IMR-90 (cell line): ENCODE measurements around the gene ANO7. TPM values are rescaled to one million over a fixed set of nuclear protein-coding genes. Genes with fewer than 3 reads are reported as not detected.

Source experiments
- ATAC-seq: fragments of 200-7000 bp; cut with Tn5 transposase; 2 replicates; pipeline ENCODE4 v1.9.1; 2020; ENCODE audit warnings: low read depth, mild to moderate bottlenecking, moderate library complexity
- BruUV-seq: library from RNA; stranded (reverse); fragments of 400-500 nt; replicated peaks from 2 replicates; lab custom pipeline; 2021; lab: Mats Ljungman, UMichigan
- CTCF ChIA-PET: fragments of 300-600 bp; formaldehyde crosslinking; extraction: SDS; loops from one replicate; lab custom pipeline; 2021; ENCODE audit warnings: antibody characterized with exemption; lab: Yijun Ruan, JAX
- POLR2A ChIA-PET: fragments of 300-600 bp; sonication (Branson Sonifier 250); formaldehyde crosslinking; loops from one replicate; lab custom pipeline; 2022; ENCODE audit warnings: antibody characterized with exemption; ENCODE audit not compliant: unreplicated experiment; lab: Charles Lee
- DNase-seq: peaks from one replicate; pipeline ENCODE4 v3.0.0; 2013
- H2AFZ ChIP-seq: replicated peaks from 2 replicates; pipeline ENCODE3; 2013; ENCODE audit warnings: low read length, mild to moderate bottlenecking; ENCODE audit not compliant: poor library complexity
- H2AK5ac ChIP-seq: 2 replicates; pipeline ENCODE4 v1.6.1; 2013; ENCODE audit warnings: low read depth, low read length, inconsistent platforms
- H2AK9ac ChIP-seq: replicated peaks from 2 replicates; pipeline ENCODE3; 2013; ENCODE audit warnings: mild to moderate bottlenecking, low read depth, low read length, moderate library complexity; ENCODE audit not compliant: poor library complexity
- H2BK120ac ChIP-seq: 2 replicates; pipeline ENCODE4 v1.6.1; 2013; ENCODE audit warnings: low read depth, low read length, inconsistent platforms
- H2BK15ac ChIP-seq: 3 replicates; pipeline ENCODE4 v1.6.1; 2013; ENCODE audit warnings: low read depth, low read length, inconsistent platforms
- H2BK20ac ChIP-seq: 2 replicates; pipeline ENCODE4 v1.6.1; 2013; ENCODE audit warnings: low read depth, mild to moderate bottlenecking, inconsistent platforms, low read length, moderate library complexity
- H2BK5ac ChIP-seq: 2 replicates; pipeline ENCODE4 v1.6.1; 2013; ENCODE audit warnings: mild to moderate bottlenecking, low read depth, low read length, inconsistent platforms; ENCODE audit not compliant: poor library complexity, severe bottlenecking
- H3K14ac ChIP-seq: replicated peaks from 2 replicates; pipeline ENCODE4 v1.6.1; 2013; ENCODE audit warnings: low read depth, low read length, inconsistent platforms
- H3K18ac ChIP-seq: 2 replicates; pipeline ENCODE4 v1.6.1; 2013; ENCODE audit warnings: low read depth, low read length, control low read depth
- H3K23ac ChIP-seq: 2 replicates; pipeline ENCODE4 v1.6.1; 2013; ENCODE audit warnings: low read depth, low read length, inconsistent platforms
- H3K27ac ChIP-seq: 2 replicates; pipeline ENCODE4 v1.5.1; 2013; ENCODE audit warnings: mild to moderate bottlenecking, control low read depth, low read length; ENCODE audit not compliant: insufficient read depth
- H3K27me3 ChIP-seq: 2 replicates; pipeline ENCODE4 v1.6.1; 2013; ENCODE audit warnings: low read length; ENCODE audit not compliant: control insufficient read depth, insufficient read depth
- H3K36me3 ChIP-seq: 2 replicates; pipeline ENCODE4 v1.6.1; 2013; ENCODE audit warnings: low read length, mixed read lengths; ENCODE audit not compliant: control insufficient read depth, insufficient read depth
- H3K4ac ChIP-seq: 2 replicates; pipeline ENCODE4 v1.6.1; 2013; ENCODE audit warnings: low read depth, low read length, inconsistent platforms
- H3K4me1 ChIP-seq: 2 replicates; pipeline ENCODE4 v1.6.1; 2013; ENCODE audit warnings: low read length, mixed read lengths; ENCODE audit not compliant: control insufficient read depth, insufficient read depth
- H3K4me2 ChIP-seq: 2 replicates; pipeline ENCODE4 v1.6.1; 2013; ENCODE audit warnings: low read depth, mild to moderate bottlenecking, control low read depth, low read length, moderate library complexity
- H3K4me3 ChIP-seq: 2 replicates; pipeline ENCODE4 v1.5.1; 2013; ENCODE audit warnings: low read depth, mild to moderate bottlenecking, control low read depth, low read length, moderate library complexity; ENCODE audit not compliant: insufficient read depth
- H3K56ac ChIP-seq: 2 replicates; pipeline ENCODE4 v1.6.1; 2013; ENCODE audit warnings: low read length, inconsistent platforms; ENCODE audit not compliant: insufficient read depth; ENCODE audit errors: extremely low read depth
- H3K79me1 ChIP-seq, 2 experiments: 2 replicates each; pipeline ENCODE4 v1.6.1; 2013; ENCODE audit warnings: low read length in 2 of 2, inconsistent platforms in 1 of 2, low read depth in 1 of 2
- H3K9ac ChIP-seq: 2 replicates; pipeline ENCODE4 v1.6.1; 2013; ENCODE audit warnings: low read depth, low read length, control low read depth
- H3K9me1 ChIP-seq: 2 replicates; pipeline ENCODE4 v1.6.1; 2013; ENCODE audit warnings: low read length, inconsistent platforms; ENCODE audit not compliant: insufficient read depth
- H3K9me3 ChIP-seq: 2 replicates; pipeline ENCODE4 v1.6.1; 2013; ENCODE audit warnings: low read length; ENCODE audit not compliant: control insufficient read depth, insufficient read depth
- H4K20me1 ChIP-seq: 2 replicates; pipeline ENCODE4 v1.6.1; 2013; ENCODE audit warnings: low read length, inconsistent platforms; ENCODE audit not compliant: insufficient read depth
- H4K5ac ChIP-seq: 2 replicates; pipeline ENCODE4 v1.6.1; 2013; ENCODE audit warnings: mild to moderate bottlenecking, low read depth, low read length, control low read depth
- H4K8ac ChIP-seq, 2 experiments: 2 replicates each; pipeline ENCODE4 v1.6.1; 2013; ENCODE audit warnings: low read depth in 2 of 2, low read length in 2 of 2, control low read depth in 1 of 2, inconsistent platforms in 1 of 2
- H4K91ac ChIP-seq: 2 replicates; pipeline ENCODE4 v1.6.1; 2013; ENCODE audit warnings: low read depth, low read length, inconsistent platforms; ENCODE audit not compliant: insufficient read depth
- BHLHE40 ChIP-seq: fragments of 150-350 bp; IDR thresholded peaks from 2 replicates; pipeline ENCODE4 v1.6.1; 2016; ENCODE audit warnings: mild to moderate bottlenecking, low read depth, low read length
- CEBPB ChIP-seq: IDR thresholded peaks from 2 replicates; pipeline ENCODE4 v1.6.1; 2012; ENCODE audit warnings: low read depth, low read length, improper control_type of control experiment
- CHD1 ChIP-seq: IDR thresholded peaks from 2 replicates; pipeline ENCODE4 v1.6.1; 2012; ENCODE audit warnings: low read depth, low read length, improper control_type of control experiment
- FOS ChIP-seq: fragments of 150-350 bp; IDR thresholded peaks from 2 replicates; pipeline ENCODE4 v1.6.1; 2016; ENCODE audit warnings: low read depth, low read length
- MAFK ChIP-seq: IDR thresholded peaks from 2 replicates; pipeline ENCODE4 v1.6.1; 2012; ENCODE audit warnings: low read depth, low read length, improper control_type of control experiment
- MAZ ChIP-seq: IDR thresholded peaks from 2 replicates; pipeline ENCODE4 v1.6.1; 2012; ENCODE audit warnings: low read depth, mild to moderate bottlenecking, low read length, improper control_type of control experiment, moderate library complexity, borderline replicate concordance
- MXI1 ChIP-seq: IDR thresholded peaks from 2 replicates; pipeline ENCODE4 v1.6.1; 2012; ENCODE audit warnings: low read depth, mild to moderate bottlenecking, low read length, moderate library complexity, borderline replicate concordance
- NFE2L2 ChIP-seq: fragments of 150-350 bp; IDR thresholded peaks from 2 replicates; pipeline ENCODE4 v1.6.1; 2016; ENCODE audit warnings: low read depth, mild to moderate bottlenecking, low read length
- POLR2A ChIP-seq: IDR thresholded peaks from 2 replicates; pipeline ENCODE4 v1.6.1; 2012; ENCODE audit warnings: mild to moderate bottlenecking, low read depth, low read length
- RAD21 ChIP-seq: IDR thresholded peaks from 2 replicates; pipeline ENCODE4 v1.6.1; 2012; ENCODE audit warnings: low read length, improper control_type of control experiment
- RCOR1 ChIP-seq: IDR thresholded peaks from 2 replicates; pipeline ENCODE4 v1.6.1; 2012; ENCODE audit warnings: mild to moderate bottlenecking, low read length, improper control_type of control experiment; ENCODE audit not compliant: insufficient replicate concordance
- WGBS, 2 experiments: methylation state at CpG; one replicate each; pipeline versions ENCODE4 v1.1.5 to v1.1.7; 2013; ENCODE audit warnings: missing lambda C conversion rate in 2 of 2; ENCODE audit not compliant: insufficient read length in 1 of 2; ENCODE audit errors: extremely low coverage in 2 of 2; 5-methylcytosine and 5-hydroxymethylcytosine counted together
- dilution Hi-C: fragments of 300-500 bp; cut with HindIII; formaldehyde crosslinking; loops from one replicate; pipeline ENCODE4 v1.14.3; 2018; ENCODE audit warnings: low sequenced_read_pairs; ENCODE audit not compliant: unreplicated experiment
- in situ Hi-C: fragments of 300-500 bp; cut with MboI; formaldehyde crosslinking; loops from 3 replicates; pipeline ENCODE4 v1.14.3; 2019; ENCODE audit warnings: low sequenced_read_pairs, inconsistent platforms, mixed read lengths
- intact Hi-C: fragments of 100-400 bp; cut with micrococcal nuclease; formaldehyde crosslinking; loops from 2 replicates; pipeline ENCODE4 v1.10.0; 2022
- polyA plus RNA-seq, 3 experiments: library from polyadenylated mRNA; depleted of rRNA; stranded (reverse); fragments of >200 nt; gene quantifications; 2 replicates each; pipeline ENCODE4 v1.2.3, GENCODE V29; 2012; ENCODE audit warnings: low replicate concordance in 1 of 3
- total RNA-seq: library from RNA; depleted of rRNA; stranded (reverse); fragments of >200 nt; gene quantifications from 2 replicates; pipeline ENCODE4 v1.2.3, GENCODE V29; 2012
- TF ChIP-seq, protein P1 (sequence below): conservative IDR thresholded peaks from 2 replicates; pipeline ENCODE4 v1.5.1; 2012; ENCODE audit warnings: mild to moderate bottlenecking, low read depth, low read length, improper control_type of control experiment

The ANO7 gene
- total and polyA plus RNA-seq, 2 of the 4 experiments (the other 2 are of a cell fraction) = 0.36 to 3.4 TPM

DNA sequence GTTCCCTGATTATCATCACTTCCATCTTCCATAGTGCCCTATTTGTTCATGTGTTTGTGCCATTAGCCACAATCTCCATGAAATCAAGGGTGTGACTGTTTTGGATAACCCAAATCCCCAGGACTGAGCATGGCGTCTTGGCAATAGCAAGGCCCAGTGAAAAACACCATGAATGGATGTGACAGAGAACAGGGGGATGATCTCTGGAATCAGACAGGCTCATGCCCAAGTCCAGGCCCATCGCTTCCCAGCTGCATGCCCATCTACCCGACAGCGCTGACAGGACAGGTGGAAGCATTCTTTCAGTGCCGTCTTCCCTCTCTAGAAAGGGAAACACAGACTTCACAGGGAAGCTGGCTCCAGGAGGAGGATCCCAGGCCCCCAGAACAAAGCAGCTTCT, 77.0 kb downstream of the ANO7 start:
- H3K18ac ChIP-seq = no peak overlapping the region
- no peak for ATAC-seq

More for the DNA sequence above, 77.0 kb downstream of the ANO7 start:
- 100% methylated on average over 1 of the region's 5 CpGs; no CpG with 5 or more reads in 1 of the 2 experiments for WGBS, 2 experiments
- peaks cover 38 to 90% of the 10 kb centered on the region in 2 experiments for H3K79me1 ChIP-seq
- H3K4me3 ChIP-seq = no peak overlapping the region
- ChIA-PET CTCF (no interaction called here), POLR2A (no interaction called here)
- H3K4ac ChIP-seq = no peak overlapping the region
- dilution Hi-C loops (no loop called here), in situ Hi-C loops (no loop called here), intact Hi-C loops (no loop called here)
- H3K23ac ChIP-seq = no peak overlapping the region
- no peak for TF ChIP-seq MAZ
- TF ChIP-seq NFE2L2 = no peak
- TF ChIP-seq CEBPB = no peak
- TF ChIP-seq, protein P1, sequence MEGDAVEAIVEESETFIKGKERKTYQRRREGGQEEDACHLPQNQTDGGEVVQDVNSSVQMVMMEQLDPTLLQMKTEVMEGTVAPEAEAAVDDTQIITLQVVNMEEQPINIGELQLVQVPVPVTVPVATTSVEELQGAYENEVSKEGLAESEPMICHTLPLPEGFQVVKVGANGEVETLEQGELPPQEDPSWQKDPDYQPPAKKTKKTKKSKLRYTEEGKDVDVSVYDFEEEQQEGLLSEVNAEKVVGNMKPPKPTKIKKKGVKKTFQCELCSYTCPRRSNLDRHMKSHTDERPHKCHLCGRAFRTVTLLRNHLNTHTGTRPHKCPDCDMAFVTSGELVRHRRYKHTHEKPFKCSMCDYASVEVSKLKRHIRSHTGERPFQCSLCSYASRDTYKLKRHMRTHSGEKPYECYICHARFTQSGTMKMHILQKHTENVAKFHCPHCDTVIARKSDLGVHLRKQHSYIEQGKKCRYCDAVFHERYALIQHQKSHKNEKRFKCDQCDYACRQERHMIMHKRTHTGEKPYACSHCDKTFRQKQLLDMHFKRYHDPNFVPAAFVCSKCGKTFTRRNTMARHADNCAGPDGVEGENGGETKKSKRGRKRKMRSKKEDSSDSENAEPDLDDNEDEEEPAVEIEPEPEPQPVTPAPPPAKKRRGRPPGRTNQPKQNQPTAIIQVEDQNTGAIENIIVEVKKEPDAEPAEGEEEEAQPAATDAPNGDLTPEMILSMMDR = no peak
- no peak for TF ChIP-seq BHLHE40
- no peak for TF ChIP-seq POLR2A
- no peak for TF ChIP-seq RAD21
- TF ChIP-seq MAFK = no peak
- TF ChIP-seq RCOR1 = no peak
- no peak for TF ChIP-seq MXI1
- no peak for TF ChIP-seq FOS
- no peak for TF ChIP-seq CHD1
- H2BK15ac ChIP-seq = no peak overlapping the region
- no peak overlapping the region for H2AFZ ChIP-seq
- H4K8ac ChIP-seq = no peak overlapping the region
- no peak overlapping the region for H2AK5ac ChIP-seq
- no peak overlapping the region for H3K56ac ChIP-seq
- H3K27ac ChIP-seq = no peak overlapping the region
- H3K36me3 ChIP-seq = peaks cover 69% of the 10 kb centered on the region
- no peaks in the 10 kb centered on the region for H3K27me3 ChIP-seq
- no peak overlapping the region for H3K14ac ChIP-seq
- H3K9me3 ChIP-seq = no peaks in the 10 kb centered on the region
- no peak overlapping the region for H2BK120ac ChIP-seq
- no peak overlapping the region for H4K91ac ChIP-seq
- no peak overlapping the region for H3K4me2 ChIP-seq
- H4K5ac ChIP-seq = no peak overlapping the region
- H3K4me1 ChIP-seq = peaks cover 16% of the 10 kb centered on the region
- H3K9me1 ChIP-seq = peaks cover 38% of the 10 kb centered on the region
- no peak overlapping the region for H2BK5ac ChIP-seq
- H4K20me1 ChIP-seq = peaks cover 96% of the 10 kb centered on the region
- peak overlapping the region; percentile 44 for H2AK9ac ChIP-seq
- no peak for DNase-seq
- no peak overlapping the region for H3K9ac ChIP-seq
- no peak overlapping the region for H2BK20ac ChIP-seq
- no TSS peak for BruUV-seq
